ENCODE measurements around the gene STEAP3. TPM values are rescaled to one million over a fixed set of nuclear protein-coding genes. Genes with fewer than 3 reads are reported as not detected.

The STEAP3 gene
- total and polyA plus RNA-seq, 2 donors (not counting 1 experiment from before 2014, with no cell fraction given), result 1.1 to 1.6 TPM

- peaks cover 2% of the 10 kb centered on the region for H3K9me3 Mint-ChIP-seq (ENCODE audit: insufficient read depth)
- CTCF ChIA-PET, result no interaction called here
- no peak overlapping the region for H3K27ac ChIP-seq (ENCODE audit: low read length in 2 of 2)
- H3K79me2 ChIP-seq (ENCODE audit: control insufficient read depth, insufficient read depth, low read length), result no peaks in the 10 kb centered on the region
- intact Hi-C loops (cut with micrococcal nuclease), result no loop called here
- peaks cover 0 to 2% of the 10 kb centered on the region in 2 donors for H3K4me1 ChIP-seq (ENCODE audit: control insufficient read depth in 2 of 2, insufficient read depth in 2 of 2, low read length in 2 of 2)
- POLR2A ChIA-PET, result no interaction called here
- no peak overlapping the region for H3K4me3 ChIP-seq (ENCODE audit: control extremely low read depth in 1 of 5, extremely low read depth in 1 of 5, insufficient read depth in 1 of 5, low read depth in 2 of 5, low read length in 4 of 5)
- no peaks in the 10 kb centered on the region for H4K20me1 ChIP-seq (ENCODE audit: control insufficient read depth, insufficient read depth, low read length, poor library complexity, severe bottlenecking)
- no peak overlapping the region for H3K4me3 Mint-ChIP-seq
- 88% methylated on average over 7 of the region's 10 CpGs for WGBS (ENCODE audit: insufficient coverage)
- H3K27ac Mint-ChIP-seq, result no peak overlapping the region
- peaks cover 6% of the 10 kb centered on the region for H3K4me1 Mint-ChIP-seq
- DNase-seq (no peak), ATAC-seq (ENCODE audit: low read depth) (no peak)
- H3K9ac ChIP-seq (ENCODE audit: low read length), result no peak overlapping the region
- peaks cover 0 to 4% (median 0%) of the 10 kb centered on the region in 3 donors for H3K9me3 ChIP-seq (ENCODE audit: control extremely low read depth in 1 of 3, control insufficient read depth in 2 of 3, insufficient read depth in 1 of 3, low read length in 2 of 3)
- no peak overlapping the region for H2AFZ ChIP-seq (ENCODE audit: insufficient read depth, low read depth, low read length, poor library complexity, severe bottlenecking)
- H3K36me3 ChIP-seq (replicated peaks in 1 of 2; ENCODE audit: control extremely low read depth in 1 of 2, control insufficient read depth in 1 of 2, extremely low read depth in 1 of 2, insufficient read depth in 2 of 2, low read length in 1 of 2), result no peaks in the 10 kb centered on the region
- no peak overlapping the region for H3K4me2 ChIP-seq (replicated peaks; ENCODE audit: low read depth, low read length, poor library complexity, severe bottlenecking)
- H3K27me3 Mint-ChIP-seq, result peaks cover 28% of the 10 kb centered on the region
- H3K27me3 ChIP-seq (replicated peaks in 1 of 4; ENCODE audit: control extremely low read depth in 1 of 4, control insufficient read depth in 3 of 4, insufficient read depth in 4 of 4, low read length in 3 of 4), result peaks cover 0 to 6% (median 0%) of the 10 kb centered on the region in 4 experiments
- no peak for TF ChIP-seq EZH2 (IDR thresholded peaks at IDR 0.05; ENCODE audit: borderline replicate concordance, insufficient read depth, low read depth, low read length, poor library complexity, severe bottlenecking)
- TF ChIP-seq, protein P1, sequence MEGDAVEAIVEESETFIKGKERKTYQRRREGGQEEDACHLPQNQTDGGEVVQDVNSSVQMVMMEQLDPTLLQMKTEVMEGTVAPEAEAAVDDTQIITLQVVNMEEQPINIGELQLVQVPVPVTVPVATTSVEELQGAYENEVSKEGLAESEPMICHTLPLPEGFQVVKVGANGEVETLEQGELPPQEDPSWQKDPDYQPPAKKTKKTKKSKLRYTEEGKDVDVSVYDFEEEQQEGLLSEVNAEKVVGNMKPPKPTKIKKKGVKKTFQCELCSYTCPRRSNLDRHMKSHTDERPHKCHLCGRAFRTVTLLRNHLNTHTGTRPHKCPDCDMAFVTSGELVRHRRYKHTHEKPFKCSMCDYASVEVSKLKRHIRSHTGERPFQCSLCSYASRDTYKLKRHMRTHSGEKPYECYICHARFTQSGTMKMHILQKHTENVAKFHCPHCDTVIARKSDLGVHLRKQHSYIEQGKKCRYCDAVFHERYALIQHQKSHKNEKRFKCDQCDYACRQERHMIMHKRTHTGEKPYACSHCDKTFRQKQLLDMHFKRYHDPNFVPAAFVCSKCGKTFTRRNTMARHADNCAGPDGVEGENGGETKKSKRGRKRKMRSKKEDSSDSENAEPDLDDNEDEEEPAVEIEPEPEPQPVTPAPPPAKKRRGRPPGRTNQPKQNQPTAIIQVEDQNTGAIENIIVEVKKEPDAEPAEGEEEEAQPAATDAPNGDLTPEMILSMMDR (IDR thresholded peaks at IDR 0.05), result no peak
These were observed 25.9 kb upstream of the STEAP3 start for GRCh38 chr2:119197529-119198239.

GRCh38 chr2:119198240-119198840 lies 25.3 kb upstream of the STEAP3 start:
- no peaks in the 10 kb centered on the region for H3K36me3 ChIP-seq (replicated peaks in 1 of 2; ENCODE audit: control extremely low read depth in 1 of 2, control insufficient read depth in 1 of 2, extremely low read depth in 1 of 2, insufficient read depth in 2 of 2, low read length in 1 of 2)
- H4K20me1 ChIP-seq (ENCODE audit: control insufficient read depth, insufficient read depth, low read length, poor library complexity, severe bottlenecking), result no peaks in the 10 kb centered on the region
- no peaks in the 10 kb centered on the region for H3K79me2 ChIP-seq (ENCODE audit: control insufficient read depth, insufficient read depth, low read length)
- TF ChIP-seq, protein P1 (IDR thresholded peaks at IDR 0.05), result no peak
- TF ChIP-seq EZH2 (IDR thresholded peaks at IDR 0.05; ENCODE audit: borderline replicate concordance, insufficient read depth, low read depth, low read length, poor library complexity, severe bottlenecking), result no peak
- DNase-seq (no peak), ATAC-seq (ENCODE audit: low read depth) (no peak)
- H3K4me2 ChIP-seq (replicated peaks; ENCODE audit: low read depth, low read length, poor library complexity, severe bottlenecking), result no peak overlapping the region
- peaks cover 2% of the 10 kb centered on the region for H3K9me3 Mint-ChIP-seq (ENCODE audit: insufficient read depth)
- WGBS (ENCODE audit: insufficient coverage), result 83% methylated on average over 7 of the region's 7 CpGs
- no peak overlapping the region for H3K4me3 ChIP-seq (ENCODE audit: control extremely low read depth in 1 of 5, extremely low read depth in 1 of 5, insufficient read depth in 1 of 5, low read depth in 2 of 5, low read length in 4 of 5)
- H3K9me3 ChIP-seq (ENCODE audit: control extremely low read depth in 1 of 3, control insufficient read depth in 2 of 3, insufficient read depth in 1 of 3, low read length in 2 of 3), result peaks cover 0 to 4% (median 0%) of the 10 kb centered on the region in 3 donors
- H3K9ac ChIP-seq (ENCODE audit: low read length), result no peak overlapping the region
- H3K27me3 ChIP-seq (replicated peaks in 1 of 4; ENCODE audit: control extremely low read depth in 1 of 4, control insufficient read depth in 3 of 4, insufficient read depth in 4 of 4, low read length in 3 of 4), result peaks cover 0 to 6% (median 0%) of the 10 kb centered on the region in 4 experiments
- H2AFZ ChIP-seq (ENCODE audit: insufficient read depth, low read depth, low read length, poor library complexity, severe bottlenecking), result no peak overlapping the region
- POLR2A ChIA-PET, result no interaction called here
- no peak overlapping the region for H3K4me3 Mint-ChIP-seq
- peaks cover 12% of the 10 kb centered on the region for H3K4me1 Mint-ChIP-seq
- intact Hi-C loops (cut with micrococcal nuclease), result no loop called here
- peaks cover 25% of the 10 kb centered on the region for H3K27me3 Mint-ChIP-seq
- peaks cover 0 to 8% of the 10 kb centered on the region in 2 donors for H3K4me1 ChIP-seq (ENCODE audit: control insufficient read depth in 2 of 2, insufficient read depth in 2 of 2, low read length in 2 of 2)
- CTCF ChIA-PET, result no interaction called here
- H3K27ac Mint-ChIP-seq, result no peak overlapping the region
- H3K27ac ChIP-seq (ENCODE audit: low read length in 2 of 2), result no peak overlapping the region

All from B cell (primary cell).